GM21367 (cell line): Measurements from ENCODE around the gene CETP.
"Not testable (repeated sequence)": the region's sequence is repeated elsewhere in the genome, so short reads cannot be mapped to it uniquely, and the experiment has no call there.

Source experiments
- ATAC-seq: cut with Tn5 transposase; IDR thresholded peaks from one replicate; pipeline ENCODE4 v1.9.1; 2021; ENCODE audit not compliant: unreplicated experiment

CETP gene

DNA sequence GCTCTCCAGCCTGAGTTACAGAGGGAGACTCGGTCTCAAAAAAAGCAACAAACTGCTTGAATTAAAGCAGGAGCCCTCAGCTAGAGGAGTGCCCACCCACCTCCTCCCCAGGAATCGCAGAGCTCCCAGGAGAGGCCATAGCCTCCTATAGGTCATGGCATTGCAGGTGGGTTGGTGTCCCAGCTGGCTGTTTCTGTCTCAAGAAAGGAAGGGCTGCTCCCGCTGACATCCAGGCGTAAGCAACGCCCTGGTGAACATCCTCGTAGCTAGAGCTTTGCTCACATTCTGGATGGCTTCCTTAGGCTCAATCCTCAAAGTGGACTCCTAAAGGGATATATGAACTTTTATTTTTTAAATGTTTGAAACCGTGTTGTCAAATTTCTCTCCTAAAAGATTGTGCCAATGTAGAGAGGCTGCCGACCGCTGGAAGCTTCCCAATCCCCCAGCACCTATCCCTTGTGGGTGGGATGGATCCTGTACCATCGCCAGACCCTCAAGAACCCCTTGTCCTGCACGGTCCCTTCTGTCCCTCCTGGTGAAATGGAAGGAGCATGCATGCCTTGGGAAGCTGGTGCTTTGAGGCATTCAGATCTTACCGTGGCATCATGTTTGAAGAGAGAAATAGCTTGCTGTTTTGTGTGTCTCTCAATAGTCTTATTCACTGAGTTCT is 33.5 kb downstream of the CETP start:
- ATAC-seq, result no peak

- no peak for ATAC-seq
Measured at GRCh38 chr16:56997264-56997663, 35.5 kb downstream of the CETP start.

GRCh38 chr16:56997931-56998330 is 36.2 kb downstream of the CETP start:
- ATAC-seq, result no peak

DNA sequence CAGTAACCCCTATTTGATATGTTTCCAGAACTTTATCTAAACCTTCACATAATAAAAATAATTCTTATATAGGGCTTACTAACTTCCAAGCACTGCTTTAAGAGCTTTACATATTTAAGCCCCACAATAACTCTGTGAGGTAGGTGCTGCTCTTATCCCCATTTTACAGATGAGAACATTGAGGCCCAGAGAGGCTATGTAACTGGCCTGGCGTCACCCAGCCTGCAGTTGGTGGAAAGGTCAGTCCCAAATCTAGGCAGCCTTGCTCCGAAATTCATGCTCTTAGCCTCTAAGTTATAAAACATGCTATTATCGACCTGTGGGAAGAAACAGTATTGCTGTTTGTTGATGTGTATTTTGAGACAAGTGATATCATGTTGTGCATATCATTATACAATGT is 36.6 kb downstream of the CETP start:
- ATAC-seq, result no peak

GRCh38 chr16:56998861-56999260 is 37.1 kb downstream of the CETP start:
- ATAC-seq, result no peak

GRCh38 chr16:56999409-57000270 is 37.9 kb downstream of the CETP start:
- no peak for ATAC-seq

DNA sequence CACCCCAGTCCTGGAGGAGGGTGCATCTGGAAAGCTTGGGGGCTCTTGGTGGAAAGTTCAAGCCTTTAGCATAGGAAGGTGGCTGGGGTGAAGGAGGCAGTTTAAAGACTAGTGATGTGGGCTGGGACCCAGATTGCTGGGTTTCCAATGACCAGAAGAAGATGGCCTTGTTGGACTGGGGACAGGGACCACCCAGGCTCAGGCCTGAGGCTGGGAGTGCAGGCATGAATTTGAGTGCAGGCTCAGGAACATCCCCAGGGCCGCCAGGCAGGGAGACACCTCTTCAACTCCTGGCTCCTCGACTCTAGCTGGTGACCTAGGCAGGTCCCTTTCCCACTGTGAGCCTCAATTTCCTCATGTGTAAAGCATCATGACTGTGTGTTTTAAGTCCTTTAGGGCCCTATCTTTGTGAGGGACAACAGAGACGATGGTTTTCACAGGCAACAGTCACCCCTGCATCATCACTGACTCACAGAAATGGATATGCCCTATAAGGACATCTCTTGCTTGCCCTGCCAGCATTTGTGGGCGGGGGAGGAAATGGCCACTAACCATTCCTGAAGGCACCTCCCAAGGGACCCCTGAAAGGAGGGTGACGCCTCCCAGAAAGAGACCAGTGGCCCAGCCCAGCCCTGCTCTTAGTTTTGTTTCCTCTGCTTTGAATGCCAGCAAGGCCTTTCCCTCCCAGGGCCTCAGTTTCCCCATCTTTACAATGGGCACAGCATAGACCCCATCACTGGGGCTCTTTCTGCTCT is 38.7 kb downstream of the CETP start:
- no peak for ATAC-seq

GRCh38 chr16:57001026-57001679 is 39.4 kb downstream of the CETP start:
- ATAC-seq, result no peak

- no peak for ATAC-seq
Measured at GRCh38 chr16:57003439-57004386, 42.0 kb downstream of the CETP start.

- no peak for ATAC-seq
Measured at GRCh38 chr16:57004387-57005250, 42.9 kb downstream of the CETP start.

DNA sequence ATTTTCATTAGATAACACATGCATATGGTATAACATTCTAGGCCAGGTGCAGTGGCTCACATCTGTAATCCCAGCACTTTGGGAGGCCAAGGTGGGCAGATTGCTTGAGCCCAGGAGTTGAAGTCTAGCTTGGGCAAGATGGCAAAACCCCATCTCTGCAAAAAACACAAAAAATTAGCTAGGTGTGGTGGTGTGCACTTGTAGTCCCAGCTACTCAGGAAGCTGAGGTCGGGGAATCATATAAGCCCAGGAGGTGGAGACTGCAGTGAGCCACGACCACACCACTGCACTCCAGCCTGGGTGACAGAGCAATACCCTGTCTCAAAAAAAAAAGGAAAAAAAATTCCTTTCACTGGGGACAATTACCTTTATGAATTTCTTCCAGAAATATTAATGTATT is 43.8 kb downstream of the CETP start:
- ATAC-seq, result not testable (repeated sequence)

DNA sequence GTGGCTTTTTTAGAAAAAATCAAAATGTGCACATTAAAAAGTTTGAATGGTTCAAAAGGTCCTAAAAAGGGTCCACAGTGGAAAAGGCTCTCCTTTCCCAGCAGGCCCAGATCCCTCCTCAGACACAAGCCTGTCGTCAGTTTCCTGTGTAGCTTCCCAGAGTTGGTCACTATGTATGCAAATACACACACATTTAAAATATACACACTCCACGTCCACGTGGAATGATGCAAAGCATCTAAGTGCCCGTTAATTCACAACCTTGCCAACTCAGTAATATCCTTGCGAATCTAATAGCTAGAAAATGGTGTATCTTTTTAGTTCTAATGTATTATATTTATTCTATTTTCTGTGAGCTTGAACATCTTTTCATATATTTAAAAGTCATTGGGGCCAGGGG is 45.3 kb downstream of the CETP start:
- no peak for ATAC-seq

GRCh38 chr16:57007530-57007929 is 45.8 kb downstream of the CETP start:
- ATAC-seq, result no peak

DNA sequence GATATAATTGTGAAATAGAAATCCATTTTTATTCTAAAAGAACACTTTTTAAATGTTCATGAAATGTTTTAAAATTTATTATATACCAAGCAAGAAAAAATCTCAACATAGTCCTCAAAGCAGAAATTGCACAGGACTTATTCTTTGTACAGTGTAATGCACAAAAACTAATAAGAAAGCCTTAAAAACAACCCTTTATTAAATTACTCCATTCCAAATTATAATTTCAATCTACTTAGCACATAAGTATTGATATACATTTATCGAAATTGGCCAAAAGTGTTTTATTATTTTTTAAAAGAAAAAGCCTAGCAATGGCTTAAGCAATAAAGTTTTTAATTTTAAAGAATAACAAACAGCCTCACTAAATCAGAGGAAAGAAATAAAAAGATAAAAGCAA is 46.7 kb downstream of the CETP start:
- ATAC-seq, result no peak

GRCh38 chr16:57009643-57010170 is 48.0 kb downstream of the CETP start:
- ATAC-seq, result no peak

DNA sequence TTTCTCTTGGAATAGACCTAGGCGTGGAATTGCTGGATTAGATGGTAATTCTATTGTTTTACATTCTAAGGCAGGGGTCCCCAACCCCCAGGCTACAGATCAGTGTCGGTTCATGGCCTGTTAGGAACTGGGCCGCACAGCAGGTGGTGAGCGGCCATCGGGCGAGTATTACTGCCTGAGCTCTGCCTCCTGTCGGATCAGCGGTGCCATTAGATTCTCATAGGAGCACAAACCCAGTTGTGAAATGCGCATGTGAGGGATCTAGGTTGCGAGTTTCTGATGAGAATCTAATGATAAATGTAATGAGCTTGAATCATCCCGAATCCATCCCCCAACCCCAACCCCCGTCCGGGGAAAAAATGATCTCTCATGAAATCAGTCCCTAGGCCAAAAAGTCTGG is 50.6 kb downstream of the CETP start:
- ATAC-seq, result no peak

DNA sequence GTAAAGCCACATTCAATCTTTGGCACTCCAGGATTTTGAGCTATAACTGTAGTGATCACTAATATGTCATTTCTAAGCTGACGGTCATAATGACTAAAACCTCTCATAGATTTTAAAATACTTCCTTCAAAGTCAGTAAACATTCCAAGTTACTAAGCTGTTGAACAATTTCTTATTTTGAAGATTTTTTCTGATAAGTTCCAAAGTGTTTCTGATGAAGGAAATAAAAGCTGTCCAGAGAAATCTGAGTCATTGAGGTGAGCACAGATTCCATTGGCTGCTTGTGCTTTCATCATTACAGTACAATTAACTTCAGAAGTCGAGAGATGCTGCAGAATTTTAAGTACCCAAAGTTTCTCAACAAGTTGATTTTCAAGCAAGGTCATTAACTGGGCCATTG is 51.5 kb downstream of the CETP start:
- ATAC-seq, result no peak

DNA sequence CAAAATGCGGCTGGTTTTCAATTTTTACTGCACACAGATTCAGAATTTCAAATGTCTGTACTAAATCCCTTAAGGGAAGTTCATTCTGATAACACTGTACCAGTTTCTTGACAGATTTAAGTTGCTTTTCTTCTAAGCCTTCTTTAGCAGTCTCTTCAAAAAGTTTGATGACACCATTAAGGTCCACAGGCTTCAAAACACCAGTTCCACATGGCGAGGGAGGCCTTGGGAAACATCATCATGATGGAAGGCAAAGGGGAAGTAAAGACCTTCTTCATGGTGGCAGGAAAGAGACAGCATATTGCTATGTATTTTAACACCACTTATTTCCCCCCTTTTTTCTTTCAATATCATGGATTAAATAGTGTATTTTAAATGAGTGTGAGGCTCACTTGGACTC is 52.2 kb downstream of the CETP start:
- ATAC-seq, result no peak

GRCh38 chr16:57016301-57016700 is 54.6 kb downstream of the CETP start:
- no peak for ATAC-seq
